K562 (cell line): ENCODE results near the gene LMBR1L. TPM values are rescaled to one million over a fixed set of nuclear protein-coding genes. Genes with fewer than 3 reads are reported as not detected.

ENCODE experiments used
- E2F1 ChIP-seq: sonication (generic); formaldehyde crosslinking; IDR thresholded peaks from 2 replicates; pipeline ENCODE4 v1.8.1; 2023; ENCODE audit warnings: mild to moderate bottlenecking, missing genetic modification reagents, moderate library complexity
- E4F1 ChIP-seq: fragments of 250-450 bp; sonication (Bioruptor Pico); IDR thresholded peaks from 2 replicates; pipeline ENCODE4 v1.5.0; 2021; ENCODE audit warnings: mild to moderate bottlenecking, borderline replicate concordance
- MECOM ChIP-seq: fragments of 250-450 bp; sonication (Bioruptor Pico); IDR thresholded peaks from 2 replicates; pipeline ENCODE4 v1.8.0; 2022; ENCODE audit warnings: inconsistent platforms
- polyA plus RNA-seq, 8 experiments: library from polyadenylated mRNA; depleted of rRNA in 4 of 8; stranded (reverse) in 5 of 8; unstranded in 3 of 8; fragments of >200 nt; fragmentation: Nextera tagmentation in 2 of 8; fragmentation: Illumina TruSeq in 1 of 8; extraction: Ambion mirVana in 2 of 8; extraction: Trizol in 1 of 8; gene quantifications; 2 replicates each; pipeline versions ENCODE4 v1.2.1 to v1.2.3, GENCODE V29; 2011 to 2014; ENCODE audit warnings: inconsistent platforms in 1 of 8, missing spikeins in 1 of 8
- total RNA-seq, 7 experiments: library from RNA; depleted of rRNA in 6 of 7; stranded (reverse); fragments of >200 nt in 6 of 7; fragmentation: Illumina TruSeq in 2 of 7; extraction: Trizol in 2 of 7; gene quantifications; 2 replicates each; pipeline versions ENCODE4 v1.2.1 to v1.2.3, GENCODE V29; 2011 to 2021; ENCODE audit warnings: low replicate concordance in 1 of 7

The LMBR1L gene
- total and polyA plus RNA-seq, 9 of the 15 experiments (the other 6 are each of a cell fraction or from before 2014, with no cell fraction given), result 2.5 to 57.0 (median 31.1) TPM

- TF ChIP-seq E4F1 (no peak), E2F1 (CRISPR knock-in tag) (no peak), MECOM (peak; percentile 40; the same call in 1 of the 2 replicates)
Measured at GRCh38 chr12:49091056-49091835, 19.4 kb downstream of the LMBR1L start (continued).
